SK-MEL-5 (cell line): ENCODE results near the gene MGA. TPM values are rescaled to one million over a fixed set of nuclear protein-coding genes. Genes with fewer than 3 reads are reported as not detected.
"Not testable (repeated sequence)": the region's sequence is repeated elsewhere in the genome, so short reads cannot be mapped to it uniquely, and the experiment has no call there.

Experiments used
- DNase-seq: peaks from one replicate; pipeline ENCODE4 v3.0.0-alpha.2; 2016; ENCODE audit warnings: low read depth, low spot score
- in situ Hi-C: cut with HindIII; loops from 2 replicates; pipeline ENCODE4 v1.10.0; 2016; ENCODE audit warnings: low sequenced_read_pairs, high pct_unique_total_duplicates, low pct_unique_long_range_greater_than_20kb
- total RNA-seq: library from RNA; depleted of rRNA; stranded (reverse); fragments of >200 nt; shearing (Covaris generic); gene quantifications from 2 replicates; pipeline ENCODE4 v1.2.3, GENCODE V29; 2014

Gene MGA
- total RNA-seq, 1 experiment from 2014 or later = 28.8 TPM

DNA sequence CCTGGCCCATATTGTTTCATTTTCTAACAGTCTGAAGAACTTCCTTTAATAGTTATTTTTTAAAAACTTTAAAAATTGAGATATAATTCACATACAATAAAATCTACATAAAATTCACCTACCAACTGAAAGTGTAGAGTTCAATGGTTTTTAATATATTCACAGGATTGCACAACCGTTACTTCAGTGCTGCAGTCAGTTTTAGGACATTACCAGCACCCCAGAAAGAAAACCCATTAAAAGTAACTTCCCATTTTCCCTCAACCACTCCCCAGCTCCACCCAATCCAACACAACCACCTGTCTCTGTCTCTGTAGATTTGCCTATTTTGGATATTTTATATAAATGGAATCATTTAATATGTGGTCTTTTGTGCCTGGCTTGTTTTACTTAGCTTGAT lies 29.6 kb downstream of the MGA start:
- no peak for DNase-seq
- in situ Hi-C loops = no loop called here

DNA sequence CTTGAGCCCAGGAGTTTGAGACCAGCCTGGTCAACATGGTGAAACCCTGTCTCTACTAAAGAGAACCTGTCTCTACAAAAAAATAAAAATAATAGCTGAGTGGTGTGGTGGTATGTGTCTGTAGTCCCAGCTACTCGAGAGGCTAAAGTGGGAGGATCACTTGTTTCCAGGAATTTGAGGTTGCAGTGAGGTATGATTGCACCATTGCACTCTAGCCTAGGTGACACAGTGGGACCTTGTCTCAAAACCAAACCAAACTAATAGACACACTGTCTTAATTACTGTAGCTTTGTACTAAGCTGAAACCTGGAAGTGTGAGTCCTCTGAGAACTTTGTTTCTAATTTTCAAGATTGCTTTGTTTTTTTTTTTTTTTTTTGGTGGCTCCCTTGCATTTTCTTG lies 30.4 kb downstream of the MGA start:
- DNase-seq = no peak
- in situ Hi-C loops = no loop called here

DNA sequence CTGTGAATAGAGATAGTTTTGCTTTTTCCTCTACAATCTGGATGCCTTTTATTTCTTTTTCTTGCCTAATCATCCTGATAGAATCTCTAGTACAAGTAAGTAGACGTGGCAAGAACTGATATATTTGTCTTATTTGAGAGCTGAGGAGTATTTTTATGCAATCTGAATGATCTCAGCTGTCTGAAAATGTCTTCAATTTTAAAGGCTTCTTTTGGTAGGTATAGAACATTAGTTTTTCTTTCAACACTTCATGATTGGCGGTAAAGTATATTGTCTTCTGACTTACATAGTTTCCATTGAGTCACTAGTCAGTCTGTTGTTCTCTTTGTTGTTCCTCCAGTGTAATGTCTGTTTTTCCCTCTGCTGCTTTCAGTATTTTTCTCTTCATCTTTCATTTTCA lies 31.3 kb downstream of the MGA start:
- DNase-seq = no peak
- in situ Hi-C loops = no loop called here

- no peak for DNase-seq
- in situ Hi-C loops = no loop called here
Observed at GRCh38 chr15:41692049-41692448, 31.8 kb downstream of the MGA start.

DNA sequence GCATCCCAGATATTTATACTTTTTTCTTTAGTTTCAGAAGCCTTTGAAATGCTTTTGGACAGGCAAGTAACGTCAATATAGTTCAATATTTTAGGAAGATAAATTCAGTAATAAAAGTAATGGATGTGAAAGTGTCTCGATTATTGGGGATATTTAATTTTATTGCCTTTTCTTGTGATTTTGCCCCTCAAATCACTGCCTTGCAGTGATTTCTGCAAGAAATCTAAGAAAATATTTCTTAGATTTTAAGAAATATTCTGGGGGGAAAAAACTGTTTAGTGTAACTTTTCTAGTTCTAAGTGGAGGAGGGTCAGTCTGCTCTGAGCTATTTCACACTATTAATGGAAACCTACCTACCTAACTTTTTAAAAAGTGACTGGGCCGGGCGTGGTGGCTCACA lies 33.6 kb downstream of the MGA start:
- in situ Hi-C loops = no loop called here

GRCh38 chr15:41695750-41696436 lies 35.7 kb downstream of the MGA start:
- DNase-seq = peak; percentile 76
- in situ Hi-C loops = no loop called here

More for the DNA sequence above, 33.6 kb downstream of the MGA start:
- no peak for DNase-seq

GRCh38 chr15:41698779-41699178 lies 38.6 kb downstream of the MGA start:
- in situ Hi-C loops = no loop called here
- no peak for DNase-seq

DNA sequence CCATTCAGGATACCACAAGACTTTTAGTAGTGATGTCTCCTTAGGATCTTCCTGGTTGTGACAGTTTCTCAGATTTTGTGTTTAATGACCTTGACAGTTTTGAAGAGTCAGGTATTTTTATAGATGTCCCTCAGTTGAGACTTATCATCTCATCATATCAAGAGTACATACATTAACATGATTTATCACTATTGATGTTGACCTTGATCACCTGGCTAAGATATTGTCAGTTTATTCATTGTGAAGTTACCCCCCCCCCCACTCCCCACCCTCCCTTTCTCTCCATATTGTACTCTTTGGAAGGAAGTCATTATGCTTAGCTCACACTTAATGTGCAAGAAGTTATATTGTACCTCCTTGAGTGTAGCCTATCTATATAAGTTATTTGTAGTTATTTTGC lies 42.9 kb downstream of the MGA start:
- in situ Hi-C loops = no loop called here
- no peak for DNase-seq

DNA sequence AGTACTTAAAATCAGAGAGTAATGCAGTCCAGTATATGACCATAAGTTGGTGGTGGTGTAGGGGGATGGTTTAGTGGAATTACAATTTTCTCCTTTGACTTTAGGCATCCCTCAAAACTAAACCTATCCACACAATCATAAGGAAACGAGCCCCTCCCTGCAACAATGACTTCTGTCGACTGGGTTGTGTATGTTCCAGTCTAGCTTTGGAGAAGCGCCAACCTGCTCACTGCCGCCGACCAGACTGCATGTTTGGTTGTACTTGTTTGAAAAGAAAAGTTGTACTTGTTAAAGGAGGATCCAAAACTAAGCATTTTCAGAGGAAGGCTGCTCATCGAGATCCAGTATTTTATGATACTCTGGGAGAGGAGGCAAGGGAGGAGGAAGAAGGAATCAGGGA lies 52.8 kb downstream of the MGA start:
- DNase-seq = no peak
- in situ Hi-C loops = no loop called here

GRCh38 chr15:41714291-41714690 lies 54.1 kb downstream of the MGA start:
- in situ Hi-C loops = no loop called here

DNA sequence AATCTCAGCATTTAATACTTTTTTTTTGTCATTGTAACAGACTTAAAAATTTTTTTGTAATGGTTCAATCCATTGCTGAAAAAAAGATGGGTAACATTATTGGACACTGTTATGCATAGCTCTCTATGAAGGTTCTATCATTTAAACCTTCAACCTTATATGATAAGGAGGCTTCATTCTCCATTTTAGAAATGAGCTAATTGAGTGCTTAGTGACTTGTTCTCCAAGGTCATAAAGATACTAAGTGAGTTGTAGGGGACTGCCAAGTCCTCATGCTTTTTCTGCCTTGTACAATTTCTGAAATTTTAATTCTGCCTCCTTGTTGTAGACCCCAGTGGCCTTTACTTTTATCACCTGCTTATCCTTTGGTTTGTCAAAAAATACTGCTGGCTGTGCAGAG lies 56.7 kb downstream of the MGA start:
- no peak for DNase-seq
- in situ Hi-C loops = no loop called here

More at GRCh38 chr15:41714291-41714690, 54.1 kb downstream of the MGA start:
- no peak for DNase-seq

DNA sequence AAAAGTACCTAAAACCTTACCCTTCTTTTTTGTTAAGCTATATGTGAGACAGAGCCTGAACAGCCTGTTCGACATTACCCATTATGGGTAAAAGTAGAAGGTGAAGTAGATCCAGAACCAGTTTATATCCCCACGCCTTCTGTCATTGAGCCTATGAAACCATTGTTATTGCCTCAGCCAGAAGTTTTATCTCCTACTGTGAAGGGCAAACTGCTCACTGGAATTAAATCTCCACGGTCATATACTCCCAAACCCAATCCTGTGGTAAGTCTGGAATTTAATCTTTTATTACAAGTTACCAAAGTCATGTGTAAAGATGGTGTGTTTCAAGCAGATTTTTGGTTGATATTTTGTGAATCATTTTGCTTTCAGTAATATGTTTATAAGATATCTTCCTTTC lies 66.9 kb downstream of the MGA start:
- no peak for DNase-seq
- in situ Hi-C loops = no loop called here

GRCh38 chr15:41728061-41728460 lies 67.9 kb downstream of the MGA start:
- in situ Hi-C loops, DNase-seq: not testable (repeated sequence)

DNA sequence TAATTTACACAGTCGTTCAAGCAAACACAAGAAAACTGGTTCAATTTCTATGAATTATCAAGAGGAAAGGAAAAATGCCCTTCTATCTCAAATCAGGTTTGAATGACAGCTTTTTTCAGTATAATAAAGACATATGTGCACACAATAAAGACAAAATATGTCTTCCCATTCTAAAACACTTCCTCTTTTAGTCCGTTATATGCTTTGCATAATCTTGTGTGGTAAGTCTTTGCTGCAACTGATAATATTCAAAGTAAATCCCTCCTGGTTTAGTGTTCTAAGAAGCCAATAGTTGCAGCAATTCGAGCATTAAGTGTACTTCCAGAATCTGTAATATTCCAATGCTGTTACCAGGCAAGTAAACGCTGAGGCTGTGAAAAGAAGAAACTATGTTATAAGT lies 70.3 kb downstream of the MGA start:
- no peak for DNase-seq
- in situ Hi-C loops = no loop called here

DNA sequence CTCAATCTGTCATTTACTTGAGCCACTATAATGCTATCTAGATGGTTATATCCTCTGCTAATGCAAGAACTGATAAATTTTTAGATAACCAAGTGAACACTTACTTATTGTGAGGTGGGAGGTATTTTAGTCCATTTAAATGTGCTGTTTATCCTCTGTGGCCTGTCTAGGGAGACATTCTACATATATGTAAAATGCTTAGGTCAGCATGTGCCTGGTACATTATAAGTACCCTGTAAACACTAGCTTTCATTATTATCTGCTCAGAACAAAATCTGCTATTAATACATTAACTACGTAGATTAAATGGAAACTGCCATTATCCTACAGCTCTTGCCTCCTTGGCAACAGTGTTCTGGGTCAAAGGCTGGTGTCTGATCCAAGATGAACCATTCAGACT lies 72.3 kb downstream of the MGA start:
- DNase-seq = no peak
- in situ Hi-C loops = no loop called here

DNA sequence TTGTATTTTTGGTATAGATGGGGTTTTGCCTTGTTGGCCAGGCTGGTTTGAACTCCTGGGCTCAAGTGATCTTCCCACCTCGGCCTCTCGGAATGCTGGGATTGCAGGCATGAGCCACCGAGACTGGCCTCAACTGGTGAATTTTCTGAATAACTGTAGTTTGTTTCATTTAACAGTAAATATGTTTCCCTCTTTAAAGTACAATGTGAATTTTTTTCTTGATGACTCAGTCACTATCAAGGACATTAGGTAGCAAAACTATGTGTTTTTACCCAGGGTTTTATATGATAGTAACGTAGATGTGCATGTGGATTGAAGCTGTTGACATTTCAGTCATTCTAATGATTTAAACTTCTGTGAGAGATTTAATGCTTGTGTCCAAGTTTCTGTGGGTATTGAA lies 73.9 kb downstream of the MGA start:
- in situ Hi-C loops = no loop called here
- DNase-seq = no peak

DNA sequence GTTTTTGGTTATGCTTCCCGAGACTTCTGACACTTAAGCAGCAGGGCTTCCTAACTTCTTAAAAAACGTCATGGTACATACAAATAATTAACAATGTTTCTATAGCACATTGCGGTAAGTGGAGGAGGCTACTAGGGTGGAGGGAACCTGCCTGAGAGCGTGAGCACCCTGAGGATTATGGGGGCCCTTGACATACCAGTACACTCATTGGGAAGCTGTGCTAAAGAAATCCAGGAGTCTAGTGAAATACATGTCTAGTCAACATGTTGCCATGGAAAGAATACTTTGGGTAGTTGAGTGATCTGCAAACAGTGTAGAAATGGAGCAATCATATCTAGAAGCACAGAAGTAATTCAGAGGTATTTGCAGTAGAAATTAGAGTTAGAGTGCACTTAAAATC lies 74.8 kb downstream of the MGA start:
- in situ Hi-C loops = no loop called here
- DNase-seq = no peak

- in situ Hi-C loops, DNase-seq: not testable (repeated sequence)
Observed at GRCh38 chr15:41735492-41735891, 75.3 kb downstream of the MGA start.

GRCh38 chr15:41746802-41747201 lies 86.6 kb downstream of the MGA start:
- in situ Hi-C loops = no loop called here
- no peak for DNase-seq

DNA sequence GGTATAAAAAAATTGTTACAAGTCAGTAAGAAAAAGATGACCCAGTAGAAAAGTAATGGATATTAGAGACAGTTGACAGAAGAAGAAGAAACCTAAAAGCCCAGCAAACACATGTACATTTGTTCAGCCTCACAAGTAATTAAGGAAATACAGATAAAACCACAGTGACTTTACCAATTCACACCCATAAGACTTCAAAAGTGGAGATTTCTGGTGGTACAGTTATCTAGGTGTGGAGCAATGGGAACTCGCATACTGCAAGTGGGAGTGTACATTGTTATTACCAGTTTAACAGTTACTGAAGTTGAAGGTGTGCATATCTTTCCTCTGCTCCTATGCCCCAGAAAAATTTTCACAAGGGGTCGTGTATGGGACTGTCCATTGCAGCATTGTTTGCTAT lies 96.0 kb downstream of the MGA start:
- DNase-seq = no peak
- in situ Hi-C loops = no loop called here
